HPDE6-E6E7 (cell line): ENCODE measurements around the gene TEX2.

Experiments
- DNase-seq: peaks from one replicate; pipeline ENCODE4 v3.0.0; 2011; ENCODE audit warnings: missing footprints; ENCODE audit errors: extremely low spot score

The TEX2 gene, protein sequence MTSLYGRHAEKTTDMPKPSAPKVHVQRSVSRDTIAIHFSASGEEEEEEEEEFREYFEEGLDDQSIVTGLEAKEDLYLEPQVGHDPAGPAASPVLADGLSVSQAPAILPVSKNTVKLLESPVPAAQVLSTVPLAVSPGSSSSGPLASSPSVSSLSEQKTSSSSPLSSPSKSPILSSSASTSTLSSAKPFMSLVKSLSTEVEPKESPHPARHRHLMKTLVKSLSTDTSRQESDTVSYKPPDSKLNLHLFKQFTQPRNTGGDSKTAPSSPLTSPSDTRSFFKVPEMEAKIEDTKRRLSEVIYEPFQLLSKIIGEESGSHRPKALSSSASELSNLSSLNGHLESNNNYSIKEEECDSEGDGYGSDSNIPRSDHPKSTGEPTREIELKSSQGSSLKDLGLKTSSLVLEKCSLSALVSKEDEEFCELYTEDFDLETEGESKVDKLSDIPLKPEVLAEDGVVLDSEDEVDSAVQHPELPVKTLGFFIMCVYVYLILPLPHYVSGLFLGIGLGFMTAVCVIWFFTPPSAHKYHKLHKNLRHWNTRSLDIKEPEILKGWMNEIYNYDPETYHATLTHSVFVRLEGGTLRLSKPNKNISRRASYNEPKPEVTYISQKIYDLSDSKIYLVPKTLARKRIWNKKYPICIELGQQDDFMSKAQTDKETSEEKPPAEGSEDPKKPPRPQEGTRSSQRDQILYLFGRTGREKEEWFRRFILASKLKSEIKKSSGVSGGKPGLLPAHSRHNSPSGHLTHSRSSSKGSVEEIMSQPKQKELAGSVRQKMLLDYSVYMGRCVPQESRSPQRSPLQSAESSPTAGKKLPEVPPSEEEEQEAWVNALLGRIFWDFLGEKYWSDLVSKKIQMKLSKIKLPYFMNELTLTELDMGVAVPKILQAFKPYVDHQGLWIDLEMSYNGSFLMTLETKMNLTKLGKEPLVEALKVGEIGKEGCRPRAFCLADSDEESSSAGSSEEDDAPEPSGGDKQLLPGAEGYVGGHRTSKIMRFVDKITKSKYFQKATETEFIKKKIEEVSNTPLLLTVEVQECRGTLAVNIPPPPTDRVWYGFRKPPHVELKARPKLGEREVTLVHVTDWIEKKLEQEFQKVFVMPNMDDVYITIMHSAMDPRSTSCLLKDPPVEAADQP

GRCh38 chr17:64263000-64263766, at the start of gene TEX2:
Gene TEX2, minus strand, starts transcription at chr17:64263260. Its CDS starts 49,043 bp downstream, at chr17:64214217.
- peak; percentile 89 for DNase-seq

DNA sequence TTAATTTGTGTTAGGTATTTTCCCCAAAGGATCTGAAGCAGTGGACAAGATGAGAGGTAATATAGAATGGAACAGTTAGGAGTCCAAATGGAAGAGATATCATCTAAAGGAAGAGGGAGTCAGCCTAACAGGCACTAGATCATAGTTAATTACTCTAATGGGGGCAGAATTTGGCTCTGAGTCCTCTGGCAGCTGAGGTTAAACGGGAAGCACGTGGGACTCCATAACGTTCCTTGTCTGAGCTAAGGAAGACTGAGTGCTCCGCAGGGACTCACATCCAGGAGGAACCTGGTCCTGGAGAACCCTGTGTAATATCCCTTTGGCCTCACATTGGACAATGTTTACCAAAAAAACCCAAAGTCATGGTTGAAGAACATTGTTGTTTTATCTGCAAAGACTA, 46.6 kb upstream of the TEX2 start:
- DNase-seq = no peak

GRCh38 chr17:64309021-64309420, 46.0 kb upstream of the TEX2 start:
- DNase-seq = no peak

- DNase-seq = peak; percentile 43
These were observed 43.9 kb upstream of the TEX2 start for GRCh38 chr17:64306850-64307463.

GRCh38 chr17:64304551-64304950, 41.5 kb upstream of the TEX2 start:
- no peak for DNase-seq

GRCh38 chr17:64300699-64300965, 37.6 kb upstream of the TEX2 start:
- no peak for DNase-seq

DNA sequence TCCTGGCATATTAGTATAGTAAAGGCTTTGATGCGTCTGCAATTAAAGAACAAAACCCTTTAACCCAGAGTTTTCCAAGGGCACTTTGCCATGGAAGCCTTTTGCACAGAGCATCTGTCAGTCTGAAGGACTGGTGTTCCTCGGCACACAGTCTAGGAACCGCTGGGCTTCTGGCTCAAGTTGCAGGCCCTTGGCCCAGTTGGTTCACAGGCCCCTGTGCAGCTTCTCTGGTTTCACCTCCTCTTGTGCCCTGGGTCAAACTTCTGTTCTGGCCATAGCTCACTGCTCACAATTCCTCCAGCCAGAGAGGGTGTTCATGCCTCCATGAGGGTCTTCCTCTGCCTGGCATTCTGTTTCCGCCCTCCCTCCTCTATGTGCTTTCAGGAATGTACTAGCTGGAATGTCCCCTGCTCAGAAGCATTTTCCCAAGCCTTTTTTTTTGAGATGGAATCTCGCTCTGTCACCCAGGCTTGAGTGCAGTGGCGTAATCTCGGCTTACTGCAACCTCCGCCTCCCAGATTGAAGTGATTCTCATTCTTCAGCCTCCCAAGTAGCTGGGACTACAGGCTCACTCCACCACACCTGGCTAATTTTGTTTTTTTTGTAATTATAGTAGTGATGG, 34.5 kb upstream of the TEX2 start:
- DNase-seq = no peak

GRCh38 chr17:64296246-64296645, 33.2 kb upstream of the TEX2 start:
- DNase-seq = no peak

DNA sequence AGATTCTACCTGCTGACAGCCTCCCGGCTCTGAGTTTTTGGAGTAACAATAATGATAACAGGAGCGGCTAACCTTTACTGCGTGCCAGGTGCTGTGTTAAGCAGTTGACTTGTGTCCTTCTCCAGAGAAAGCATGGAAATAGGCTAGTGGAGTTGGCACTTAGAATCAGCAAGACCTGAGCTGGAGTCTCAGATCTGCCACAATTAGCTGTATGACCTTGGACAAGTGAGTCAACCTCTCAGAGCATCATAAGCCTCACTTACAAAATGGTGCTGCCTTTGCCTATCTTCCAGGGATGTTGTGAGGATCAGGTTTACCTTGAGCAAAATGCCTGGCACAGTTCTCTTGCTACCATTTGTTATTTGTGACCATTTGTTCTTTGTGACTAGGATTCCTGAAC, 32.1 kb upstream of the TEX2 start:
- DNase-seq = no peak

DNA sequence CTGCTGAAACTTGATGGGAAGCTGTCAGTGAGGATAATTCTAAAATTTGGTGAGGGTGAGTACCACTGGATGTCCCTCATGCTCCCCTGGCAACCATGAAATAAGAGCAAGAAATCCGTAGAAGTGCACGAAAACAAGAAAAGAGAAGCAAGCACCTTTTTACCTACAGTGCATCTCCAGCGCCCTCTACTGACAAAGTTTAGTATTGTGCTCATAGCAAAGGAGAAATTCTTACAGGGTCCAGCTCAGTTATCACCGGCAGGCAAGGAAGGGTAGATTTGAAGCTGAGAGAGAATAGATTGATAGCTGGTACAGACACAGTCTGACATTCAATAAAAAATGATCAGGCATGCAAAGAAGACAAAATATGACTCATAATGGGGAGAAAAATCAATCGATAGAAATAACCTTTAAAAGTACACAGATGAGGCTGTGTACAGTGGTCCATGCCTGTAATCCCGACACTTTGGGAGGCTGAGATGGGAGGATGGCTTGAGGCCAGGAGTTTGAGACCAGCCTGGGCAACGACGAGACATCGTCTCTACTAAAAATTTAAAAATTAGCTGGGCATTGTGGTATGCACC, 28.3 kb upstream of the TEX2 start:
- DNase-seq = no peak

- DNase-seq = no peak
These were observed 26.7 kb upstream of the TEX2 start for GRCh38 chr17:64289741-64290141.

DNA sequence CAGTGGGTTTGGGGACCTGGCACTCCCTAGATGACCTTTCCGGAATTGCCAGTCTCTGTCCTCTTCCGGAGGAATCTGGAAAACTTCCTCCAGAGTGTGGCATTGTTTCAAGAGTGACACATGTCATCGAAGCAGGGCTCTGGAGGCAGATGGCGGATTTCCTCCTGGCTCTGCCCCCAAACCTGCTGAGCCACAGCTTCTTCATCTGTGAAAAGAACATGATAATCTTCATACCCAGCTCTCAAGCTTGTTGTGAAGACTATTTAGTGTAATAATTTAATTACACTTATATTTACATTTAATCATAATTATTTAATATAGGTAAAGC, 19.7 kb upstream of the TEX2 start:
- no peak for DNase-seq

GRCh38 chr17:64281962-64282752, 19.1 kb upstream of the TEX2 start:
- DNase-seq = peak; percentile 32

GRCh38 chr17:64278614-64279013, 15.6 kb upstream of the TEX2 start:
- peak; percentile 54 for DNase-seq

- no peak for DNase-seq
These were observed 14.9 kb upstream of the TEX2 start for GRCh38 chr17:64277831-64278562.

DNA sequence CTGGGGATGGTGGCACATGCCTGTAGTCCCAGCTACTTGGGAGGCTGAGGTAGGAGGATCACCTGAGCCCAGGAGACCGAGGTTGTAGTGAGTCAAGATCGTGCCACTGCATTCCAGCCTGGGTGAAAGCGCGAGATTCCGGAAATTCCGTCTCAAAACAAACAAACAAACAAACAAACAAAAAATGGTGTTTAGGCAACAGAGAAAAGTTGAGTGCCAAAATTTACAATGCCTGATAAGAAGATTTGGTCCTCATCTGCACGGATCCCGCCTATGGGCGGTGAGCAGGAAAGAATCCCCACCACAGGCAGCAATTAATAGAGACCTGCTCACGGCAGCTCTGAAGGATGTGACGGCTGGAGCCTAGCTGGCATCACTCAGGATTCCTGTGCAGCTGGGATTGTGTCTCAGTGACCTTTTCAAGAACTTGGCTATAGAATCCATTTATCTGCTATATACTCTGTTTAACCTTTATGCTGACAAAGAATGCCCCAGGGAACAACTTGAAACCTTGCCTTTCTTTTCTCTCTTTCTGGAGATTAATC, 14.0 kb upstream of the TEX2 start:
- DNase-seq = no peak

- no peak for DNase-seq
These were observed 12.0 kb upstream of the TEX2 start for GRCh38 chr17:64275016-64275415.

DNA sequence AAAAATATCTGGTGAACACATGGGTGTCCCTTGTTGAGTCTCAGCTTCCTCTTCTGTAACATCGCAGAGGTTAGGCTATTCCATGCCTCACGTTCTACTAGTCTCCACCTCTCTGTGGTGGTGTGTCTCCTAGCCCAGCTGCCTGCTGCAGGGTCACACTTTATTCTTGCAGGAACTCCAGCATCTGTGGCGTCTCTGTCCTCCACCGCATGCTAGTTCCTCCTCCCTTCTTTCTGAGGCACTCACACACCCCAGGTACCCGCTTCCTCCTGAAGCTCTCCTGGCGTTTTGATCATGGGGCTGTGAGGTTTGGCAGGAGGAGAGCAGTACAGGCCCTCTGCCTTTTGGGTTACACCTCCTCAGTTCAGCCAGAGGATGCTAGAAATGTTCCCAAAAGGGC, 9.9 kb upstream of the TEX2 start:
- DNase-seq = no peak

DNA sequence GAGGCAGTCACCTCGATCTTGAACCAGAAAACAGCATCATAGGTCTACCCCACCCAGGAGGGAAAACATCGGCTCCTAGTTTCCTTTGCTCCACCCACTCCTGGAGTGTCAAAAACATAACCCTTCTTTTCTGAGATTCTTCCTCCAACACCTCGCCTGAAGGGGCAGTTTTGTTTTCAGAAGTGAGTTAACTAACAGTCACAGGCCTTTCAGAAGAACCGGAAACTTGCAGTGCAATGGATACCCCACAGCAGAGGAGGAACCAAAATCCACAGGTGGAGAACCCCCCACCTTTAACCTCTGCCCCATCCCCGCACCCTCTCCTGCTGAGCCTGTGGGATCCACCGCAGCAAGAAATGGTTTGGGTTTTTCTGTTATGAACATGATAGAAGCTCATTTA, 7.8 kb upstream of the TEX2 start:
- DNase-seq = no peak
